Gastroesophageal sphincter (tissue), 3 donors: ENCODE results near the gene RNF11.
"Not testable (repeated sequence)": the region's sequence is repeated elsewhere in the genome, so short reads cannot be mapped to it uniquely, and the experiment has no call there.

ENCODE experiments used
- EP300 ChIP-seq: sonication (generic); formaldehyde crosslinking; IDR thresholded peaks from one replicate; pipeline ENCODE4 v1.6.1; 2017; ENCODE audit warnings: antibody characterized with exemption, mild to moderate bottlenecking
- POLR2A ChIP-seq, 2 donors: fragments of 450-650 bp; IDR thresholded peaks; one replicate each; pipeline ENCODE4 v1.6.1; 2017; ENCODE audit warnings: antibody characterized with exemption in 2 of 2, mild to moderate bottlenecking in 2 of 2, moderate library complexity in 1 of 2
- TF ChIP-seq, protein P1 (sequence below), 4 experiments: fragments of 200-600 bp in 2 of 4; fragments of 450-650 bp in 2 of 4; sonication (generic) in 1 of 4; IDR thresholded peaks; one replicate each; pipeline ENCODE4 v1.5.1; 2017 to 2019; ENCODE audit warnings: antibody characterized with exemption in 4 of 4, mild to moderate bottlenecking in 2 of 4, moderate library complexity in 2 of 4

DNA sequence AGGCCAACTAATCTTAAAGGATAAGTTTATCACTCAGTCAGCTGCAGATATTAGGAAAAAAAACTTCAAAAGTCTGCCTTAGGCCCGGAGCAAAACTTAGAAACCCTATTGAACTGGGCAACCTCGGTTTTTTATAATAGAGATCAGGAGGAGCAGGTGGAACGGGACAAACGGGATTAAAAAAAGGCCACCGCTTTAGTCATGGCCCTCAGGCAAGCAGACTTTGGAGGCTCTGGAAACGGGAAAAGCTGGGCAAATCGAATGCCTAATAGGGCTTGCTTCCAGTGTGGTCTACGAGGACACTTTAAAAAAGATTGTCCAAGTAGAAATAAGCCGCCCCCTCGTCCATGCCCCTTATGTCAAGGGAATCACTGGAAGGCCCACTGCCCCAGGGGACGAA, 7.6 kb upstream of the RNF11 start:
- TF ChIP-seq, protein P1, sequence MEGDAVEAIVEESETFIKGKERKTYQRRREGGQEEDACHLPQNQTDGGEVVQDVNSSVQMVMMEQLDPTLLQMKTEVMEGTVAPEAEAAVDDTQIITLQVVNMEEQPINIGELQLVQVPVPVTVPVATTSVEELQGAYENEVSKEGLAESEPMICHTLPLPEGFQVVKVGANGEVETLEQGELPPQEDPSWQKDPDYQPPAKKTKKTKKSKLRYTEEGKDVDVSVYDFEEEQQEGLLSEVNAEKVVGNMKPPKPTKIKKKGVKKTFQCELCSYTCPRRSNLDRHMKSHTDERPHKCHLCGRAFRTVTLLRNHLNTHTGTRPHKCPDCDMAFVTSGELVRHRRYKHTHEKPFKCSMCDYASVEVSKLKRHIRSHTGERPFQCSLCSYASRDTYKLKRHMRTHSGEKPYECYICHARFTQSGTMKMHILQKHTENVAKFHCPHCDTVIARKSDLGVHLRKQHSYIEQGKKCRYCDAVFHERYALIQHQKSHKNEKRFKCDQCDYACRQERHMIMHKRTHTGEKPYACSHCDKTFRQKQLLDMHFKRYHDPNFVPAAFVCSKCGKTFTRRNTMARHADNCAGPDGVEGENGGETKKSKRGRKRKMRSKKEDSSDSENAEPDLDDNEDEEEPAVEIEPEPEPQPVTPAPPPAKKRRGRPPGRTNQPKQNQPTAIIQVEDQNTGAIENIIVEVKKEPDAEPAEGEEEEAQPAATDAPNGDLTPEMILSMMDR (IDR thresholded peaks at IDR 0.05), result not testable (repeated sequence)
- not testable (repeated sequence) for TF ChIP-seq POLR2A (IDR thresholded peaks at IDR 0.05); EP300
